SKM-1 (cell line): ENCODE data around the gene TSPOAP1.
A peak's percentile ranks its signal among the peaks of the same experiment; 100 is the strongest.

Experiments
- DNase-seq: peaks from one replicate; lab custom pipeline; 2025; ENCODE audit not compliant: unreplicated experiment; lab: John Stamatoyannopoulos, UW

Gene TSPOAP1

DNA sequence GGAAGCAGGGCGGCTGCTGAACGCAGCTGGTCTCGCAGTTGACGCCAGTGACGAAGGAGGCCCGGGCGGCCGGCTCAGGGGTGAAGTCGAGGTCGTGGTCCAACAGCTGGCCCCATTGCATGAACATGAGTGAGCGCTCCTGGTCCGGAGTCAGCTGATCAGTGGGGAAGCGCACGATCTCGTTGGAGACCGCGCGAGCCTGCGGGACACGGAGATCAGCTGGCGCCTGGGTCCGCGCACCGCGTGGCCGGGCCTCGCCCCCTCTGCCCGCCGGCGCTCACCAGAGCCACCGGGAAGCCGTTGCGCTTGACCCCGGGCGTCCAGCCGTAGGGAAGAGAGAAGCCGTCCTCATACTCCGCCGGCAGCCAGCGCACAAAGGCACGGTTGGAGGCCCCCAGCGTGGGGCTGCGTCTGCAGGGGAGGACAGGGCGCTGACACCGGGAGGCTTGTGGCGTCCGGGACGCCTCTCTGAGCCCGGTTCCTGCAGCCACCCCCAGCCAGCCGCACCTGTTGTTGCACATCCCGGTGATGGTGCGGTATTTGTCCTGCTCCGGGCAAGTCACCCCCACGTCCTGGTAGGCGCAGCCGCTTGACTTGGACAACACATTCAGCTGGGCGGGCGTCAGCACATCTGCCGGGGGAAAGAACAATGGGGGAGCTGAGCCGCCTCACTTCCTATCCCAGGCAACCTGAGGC lies 49.4 kb downstream of the TSPOAP1 start:
- DNase-seq: peak; percentile 48

DNA sequence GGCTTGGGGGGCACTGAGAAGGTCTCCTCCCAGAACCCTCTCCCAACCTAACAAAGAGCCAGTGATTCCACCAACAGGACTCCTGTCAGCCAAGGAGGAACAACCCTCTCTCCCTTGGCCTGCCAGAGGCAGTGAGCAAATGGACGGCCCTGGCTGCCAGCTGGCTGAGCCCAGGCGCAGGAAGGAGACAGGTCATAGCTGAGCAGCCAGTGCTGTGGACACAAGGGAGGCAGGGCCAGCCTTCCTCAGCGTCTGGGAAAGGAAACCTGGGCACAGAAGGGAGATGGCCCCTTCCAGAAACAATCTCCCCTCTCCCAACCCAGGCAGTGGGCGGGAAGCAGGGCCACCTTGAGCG lies 50.0 kb downstream of the TSPOAP1 start:
- DNase-seq: no peak

DNA sequence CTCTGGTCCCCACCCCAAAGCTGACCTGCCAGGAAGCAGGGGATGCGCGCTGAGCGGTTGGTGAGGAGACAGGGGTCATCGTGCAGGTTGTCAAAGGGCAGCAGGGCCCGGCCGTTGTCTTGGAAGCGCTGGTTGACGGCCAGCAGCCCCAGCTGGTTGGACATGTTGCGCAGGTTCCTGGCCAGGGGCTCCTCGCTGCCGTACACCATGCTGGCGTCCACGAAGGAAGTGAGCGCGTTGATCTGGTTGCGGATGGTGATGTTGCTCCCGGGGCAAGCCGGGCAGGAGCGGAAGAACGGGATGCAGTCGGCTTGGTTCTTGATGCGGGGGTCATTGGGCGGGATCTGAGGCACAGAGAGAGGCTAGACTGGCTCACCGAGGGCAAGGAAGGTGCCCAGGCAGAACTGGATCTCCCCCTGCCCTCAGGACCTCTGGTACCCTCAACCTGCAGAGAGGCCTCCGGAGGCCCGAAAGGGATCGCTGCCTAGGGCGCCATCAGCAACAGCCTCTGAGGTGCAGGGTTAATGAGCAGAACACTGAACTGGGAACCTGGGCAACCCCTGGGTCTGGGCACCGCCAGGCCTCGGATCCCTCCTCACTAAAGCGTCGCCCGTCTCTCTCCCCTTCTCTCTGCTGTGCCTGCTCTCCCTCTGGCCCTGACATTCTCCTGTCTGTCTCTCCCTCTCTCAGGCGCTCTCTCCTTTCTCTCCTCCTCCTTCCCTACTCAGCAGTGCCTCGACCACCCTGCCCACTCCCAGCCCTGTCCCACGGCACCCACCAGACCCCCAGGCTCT lies 50.6 kb downstream of the TSPOAP1 start:
- no peak for DNase-seq

DNA sequence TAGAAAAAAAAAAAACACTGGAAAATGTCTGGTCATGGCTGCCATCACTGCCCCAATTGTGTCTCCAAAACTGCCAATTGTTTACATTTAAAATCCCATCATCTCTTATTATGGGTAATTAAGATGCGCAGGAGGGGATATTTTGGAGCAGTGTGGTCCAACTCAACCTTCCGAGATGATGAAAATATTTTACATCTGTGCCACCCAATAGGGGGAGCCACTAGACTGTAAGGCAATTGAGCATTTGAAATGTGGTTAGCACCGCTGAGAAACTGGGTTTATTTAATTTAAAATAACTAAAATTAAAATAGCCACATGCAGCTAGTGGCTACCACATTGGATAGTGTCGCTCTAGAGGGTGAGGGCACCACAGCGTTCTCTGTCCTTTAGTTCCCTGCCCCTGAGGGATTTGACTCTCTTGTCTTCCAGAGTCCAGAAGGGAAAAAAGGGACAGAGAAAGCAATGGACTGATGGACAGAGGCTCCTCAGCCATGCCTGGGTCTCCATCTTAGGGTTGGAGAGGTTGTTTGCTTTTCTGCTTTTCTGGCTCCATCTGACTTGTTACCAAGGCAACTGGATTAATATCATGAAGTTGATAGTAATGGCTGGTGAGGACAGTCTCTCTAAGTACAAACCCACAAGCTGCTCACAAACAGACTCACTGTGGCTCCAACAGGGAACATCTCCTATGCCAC lies 51.3 kb downstream of the TSPOAP1 start:
- peak; percentile 25 for DNase-seq

DNA sequence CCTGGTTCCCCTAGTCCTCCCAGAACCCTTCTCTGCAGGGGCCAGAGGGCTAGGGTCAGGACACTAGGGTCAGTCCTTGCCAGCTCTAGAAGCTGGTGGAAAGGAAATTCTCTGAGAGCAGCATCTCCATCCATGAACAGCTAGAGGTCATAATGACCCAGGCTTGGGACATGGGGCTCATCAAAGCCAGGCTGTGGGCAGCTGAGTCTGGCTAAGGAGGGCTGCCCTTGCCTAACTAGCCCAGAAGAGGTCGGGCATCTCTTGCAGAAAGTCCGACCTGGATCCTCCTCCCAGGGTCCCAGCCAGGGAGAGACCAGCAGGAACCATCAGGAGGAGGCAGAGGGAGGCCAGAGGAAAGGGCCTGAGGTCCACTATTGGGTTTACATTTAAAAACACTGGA lies 52.2 kb downstream of the TSPOAP1 start:
- DNase-seq: no peak

DNA sequence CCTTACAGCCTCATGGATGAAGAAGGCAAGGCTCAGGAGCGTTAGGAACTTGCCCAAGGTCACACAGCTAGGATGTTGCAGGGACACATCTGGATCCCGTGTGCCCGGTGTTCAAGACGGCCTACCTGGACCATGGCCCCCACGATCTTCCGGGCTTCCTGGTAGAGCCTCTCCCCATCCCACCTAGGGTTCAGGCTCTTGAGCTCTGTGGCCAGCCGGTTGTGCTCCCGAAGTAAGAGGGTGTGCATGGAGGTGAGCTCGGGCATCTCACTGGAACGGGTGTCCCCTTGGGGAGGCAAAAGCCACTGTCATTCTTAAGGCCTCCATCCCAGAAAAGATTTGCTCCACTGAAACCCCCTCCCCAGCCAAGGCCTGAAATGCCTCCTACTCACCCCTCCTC lies 53.2 kb downstream of the TSPOAP1 start:
- no peak for DNase-seq

DNA sequence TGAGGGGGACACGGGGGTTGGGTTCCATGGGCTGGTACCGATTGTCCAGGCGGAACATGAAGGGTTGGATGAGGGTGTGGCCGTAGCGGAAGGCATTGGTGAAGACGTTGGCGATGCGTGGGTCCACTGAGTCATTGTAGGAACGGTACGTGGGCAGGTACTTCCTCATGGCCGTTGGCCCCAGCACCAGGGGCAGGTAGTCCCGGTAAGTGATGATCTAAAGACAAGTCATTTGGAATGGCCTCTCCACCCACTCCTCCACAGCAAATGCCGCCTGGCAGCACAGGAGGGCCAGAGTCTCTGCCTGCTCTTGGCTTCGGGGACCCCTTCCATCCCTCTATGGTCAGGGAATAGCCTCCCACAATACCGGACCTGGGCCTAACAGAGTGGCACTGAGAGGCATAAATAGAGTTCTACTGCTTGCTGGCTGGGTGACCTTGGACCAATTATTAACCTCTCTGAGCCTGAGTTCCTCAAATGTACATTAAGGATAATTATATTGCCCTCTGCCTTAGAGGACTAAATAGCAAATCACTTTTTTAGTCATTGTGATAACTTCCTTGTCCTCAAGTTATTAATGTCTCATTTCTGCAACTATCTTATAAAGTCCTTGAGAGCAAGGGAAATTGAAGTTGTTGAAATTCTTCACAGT lies 55.0 kb downstream of the TSPOAP1 start:
- no peak for DNase-seq

DNA sequence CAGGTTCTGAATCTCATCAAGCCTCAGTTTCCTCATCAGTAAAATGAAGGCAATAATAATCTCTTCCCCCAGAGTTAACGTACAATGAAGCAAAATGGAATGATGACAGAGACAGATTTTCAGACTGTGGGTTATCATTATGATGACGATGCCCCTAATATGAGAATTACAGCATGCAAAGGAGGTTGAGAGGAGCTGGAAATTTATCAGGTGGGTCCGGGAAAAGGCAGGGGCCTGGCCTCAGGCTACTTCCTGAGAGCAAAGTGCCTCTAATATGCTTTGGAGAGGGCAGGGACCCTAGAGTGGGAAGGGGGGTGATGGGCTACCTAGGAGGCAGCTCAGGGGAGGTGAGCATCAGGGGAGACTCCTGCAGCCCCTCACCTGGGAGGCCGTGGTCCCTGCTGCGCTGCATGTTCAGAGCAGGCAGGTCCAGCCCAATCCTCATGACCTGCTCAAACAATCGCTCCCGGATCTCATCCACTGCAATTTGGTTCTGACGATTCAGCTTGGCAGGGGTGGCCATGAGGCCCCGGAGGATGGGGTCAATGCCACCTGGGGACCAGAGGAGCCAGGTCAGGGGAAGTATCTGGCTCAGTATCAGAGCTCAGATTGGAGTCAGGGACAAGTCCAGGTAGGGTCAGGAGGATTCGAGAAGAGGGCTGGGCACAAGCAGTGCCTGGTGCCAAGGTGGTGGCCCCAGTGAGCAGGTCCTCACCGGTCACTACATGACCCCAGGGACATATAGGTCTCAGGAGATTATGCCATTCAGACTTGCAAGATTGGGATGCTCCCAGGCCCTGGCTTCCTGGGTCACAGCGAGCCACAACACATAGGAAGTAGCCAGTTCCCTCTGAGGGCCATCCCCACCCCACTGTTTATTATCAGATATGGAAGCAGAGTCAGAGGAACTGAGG lies 56.0 kb downstream of the TSPOAP1 start:
- no peak for DNase-seq

DNA sequence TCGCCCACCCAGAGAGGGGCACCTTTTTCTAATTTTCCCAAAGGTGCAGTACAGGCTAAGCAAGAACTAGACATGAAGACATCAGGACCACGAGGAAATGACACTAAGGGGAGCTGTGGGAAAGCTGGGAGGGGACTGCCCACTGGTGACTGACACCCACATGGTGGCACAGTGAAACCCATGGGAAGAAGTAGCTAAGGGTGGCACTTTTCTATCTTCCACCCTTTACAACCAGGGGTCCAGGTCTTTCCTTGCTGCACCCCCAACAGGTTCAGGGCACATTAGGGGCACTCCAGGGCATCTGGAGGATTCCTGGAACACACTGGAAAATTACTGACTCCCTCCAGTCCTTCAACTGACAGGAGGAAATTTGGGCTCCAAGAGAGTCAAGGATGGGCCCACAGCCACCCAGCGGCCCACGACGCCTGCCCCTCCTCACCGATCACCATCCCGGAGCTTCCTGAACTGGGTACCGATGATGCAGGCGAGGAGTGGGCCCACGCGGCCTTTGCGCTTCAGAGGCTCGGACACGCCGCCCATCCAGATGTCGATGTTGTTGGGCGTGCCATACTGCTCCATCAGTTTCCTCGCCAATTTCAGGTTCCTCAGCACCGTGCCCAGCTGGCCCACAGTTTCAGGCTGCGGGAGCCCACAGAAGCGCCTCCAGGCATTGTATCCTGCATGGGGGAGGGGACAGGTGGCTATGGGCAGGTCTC lies 57.2 kb downstream of the TSPOAP1 start:
- DNase-seq: no peak

DNA sequence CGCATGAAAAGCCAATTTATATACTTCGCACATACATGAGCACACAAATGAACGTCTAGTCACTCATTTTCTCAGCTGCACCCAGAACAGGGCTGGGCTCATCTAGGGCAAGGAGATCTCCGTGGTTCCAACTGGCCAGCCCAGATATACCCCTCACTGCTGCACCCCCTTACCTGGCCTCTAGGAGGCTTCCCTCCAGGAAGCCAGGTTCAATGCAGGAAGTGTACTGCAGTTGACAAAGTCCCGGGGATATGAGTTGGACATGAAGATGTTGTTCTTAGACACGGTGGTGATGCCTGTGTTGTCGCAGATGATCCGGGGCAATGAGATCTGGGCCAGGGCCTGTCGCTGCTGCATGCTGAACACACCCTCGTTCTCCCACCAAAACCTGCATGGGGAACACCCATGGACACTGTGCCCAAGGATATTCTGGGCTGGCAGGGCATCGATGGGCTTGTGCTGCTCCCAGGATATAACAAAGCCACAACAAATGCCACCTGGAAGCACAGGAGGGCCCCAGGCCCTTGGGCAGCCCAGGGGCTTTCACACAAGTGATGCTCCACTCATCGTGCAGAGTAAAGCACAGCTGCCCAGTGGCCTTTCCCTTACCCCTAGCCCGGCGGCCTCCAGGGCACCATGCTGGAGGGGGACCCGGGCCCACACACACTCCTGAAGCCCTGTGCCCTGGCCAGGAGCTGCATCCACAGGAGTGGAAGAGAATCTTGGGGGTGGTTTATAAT lies 57.9 kb downstream of the TSPOAP1 start:
- DNase-seq: no peak

DNA sequence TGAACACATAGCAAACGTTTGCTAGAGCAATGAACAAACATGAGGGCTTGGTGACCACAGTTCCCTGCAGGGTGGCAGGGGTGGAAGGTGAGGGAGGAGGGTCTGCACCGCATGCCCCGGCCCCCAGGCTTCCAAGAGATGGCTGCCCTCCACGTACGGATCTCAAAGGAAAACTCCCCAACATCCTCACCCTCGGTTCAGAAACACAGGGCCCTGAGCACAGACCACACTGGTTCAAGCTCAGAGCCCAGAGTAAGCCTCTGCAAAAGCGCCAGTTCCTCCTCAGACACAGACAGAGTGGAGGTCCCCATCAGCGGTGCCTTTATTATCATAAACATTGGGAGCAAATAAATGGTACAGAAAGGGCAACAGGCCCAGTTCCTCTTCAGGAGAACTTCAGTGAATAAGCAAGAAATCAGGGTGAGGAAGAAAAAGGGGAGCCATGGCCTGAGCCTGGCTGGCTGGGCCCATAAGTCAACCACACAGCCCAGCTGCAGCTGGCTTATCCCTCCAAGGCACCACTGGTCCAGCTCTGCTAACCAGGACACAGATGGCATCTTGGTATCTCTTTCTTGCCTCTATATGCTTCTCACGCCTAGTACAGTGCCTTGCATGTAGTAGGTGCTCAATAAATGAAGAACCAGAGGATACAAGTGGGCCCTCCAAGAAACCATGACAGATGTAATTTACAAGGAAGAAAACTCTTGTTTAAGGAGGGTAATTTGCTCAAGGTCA lies 58.9 kb downstream of the TSPOAP1 start:
- no peak for DNase-seq

DNA sequence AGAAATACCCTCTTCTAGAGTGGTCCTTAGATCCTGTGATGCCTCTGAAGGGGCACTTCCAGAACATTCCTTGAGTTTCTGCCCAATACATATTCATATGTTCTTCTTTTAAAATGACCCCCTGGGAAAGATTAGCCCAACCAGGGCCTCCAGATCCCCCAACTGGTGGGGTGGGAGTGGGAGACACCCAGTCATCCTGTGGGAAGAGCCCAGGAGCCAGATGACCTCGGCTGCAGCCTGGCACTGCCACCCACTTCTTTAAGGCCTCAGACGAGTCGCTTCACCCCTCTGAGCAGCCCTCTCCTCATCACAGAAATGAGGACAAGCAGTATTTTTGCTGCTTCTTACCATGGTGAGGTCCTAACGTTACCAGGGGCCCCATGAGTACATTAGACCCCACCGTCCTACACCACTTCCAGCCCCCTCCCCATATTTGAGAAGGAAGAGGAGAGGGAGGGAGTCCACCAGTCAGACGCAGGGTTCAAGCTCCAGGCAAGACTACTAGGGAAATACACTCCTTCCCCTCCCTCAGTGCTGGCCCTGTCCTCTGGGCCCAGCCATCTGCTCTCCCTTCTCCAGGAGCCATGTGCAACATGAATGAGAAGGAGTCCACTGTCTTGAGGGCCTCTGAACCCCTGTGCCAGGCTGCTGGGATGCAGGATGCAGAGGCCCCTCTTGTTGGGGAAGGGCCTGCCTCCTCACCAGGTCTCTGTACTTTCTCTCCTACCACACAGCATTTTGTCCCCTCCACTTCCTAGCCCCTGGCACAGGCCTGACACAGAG lies 59.6 kb downstream of the TSPOAP1 start:
- DNase-seq: no peak

DNA sequence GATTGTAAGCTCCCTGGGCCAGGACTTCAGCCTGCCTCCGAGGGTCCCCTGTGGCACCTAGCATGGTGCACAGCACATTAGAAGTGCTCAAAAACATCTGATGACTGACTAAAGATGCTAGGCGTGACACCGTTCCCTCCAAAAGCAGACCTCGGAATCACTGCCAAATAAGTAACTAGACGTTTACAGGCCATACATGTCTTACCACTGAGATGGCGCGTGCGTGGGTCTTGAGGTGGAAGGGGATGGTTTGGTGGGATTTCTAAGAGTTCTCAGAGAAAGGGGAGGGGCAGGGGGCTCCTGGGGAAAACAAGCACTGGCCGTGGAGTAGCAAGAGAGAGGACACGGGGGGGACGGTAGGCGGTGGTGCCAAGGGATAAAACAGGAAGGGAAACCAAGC lies 60.3 kb downstream of the TSPOAP1 start:
- no peak for DNase-seq

DNA sequence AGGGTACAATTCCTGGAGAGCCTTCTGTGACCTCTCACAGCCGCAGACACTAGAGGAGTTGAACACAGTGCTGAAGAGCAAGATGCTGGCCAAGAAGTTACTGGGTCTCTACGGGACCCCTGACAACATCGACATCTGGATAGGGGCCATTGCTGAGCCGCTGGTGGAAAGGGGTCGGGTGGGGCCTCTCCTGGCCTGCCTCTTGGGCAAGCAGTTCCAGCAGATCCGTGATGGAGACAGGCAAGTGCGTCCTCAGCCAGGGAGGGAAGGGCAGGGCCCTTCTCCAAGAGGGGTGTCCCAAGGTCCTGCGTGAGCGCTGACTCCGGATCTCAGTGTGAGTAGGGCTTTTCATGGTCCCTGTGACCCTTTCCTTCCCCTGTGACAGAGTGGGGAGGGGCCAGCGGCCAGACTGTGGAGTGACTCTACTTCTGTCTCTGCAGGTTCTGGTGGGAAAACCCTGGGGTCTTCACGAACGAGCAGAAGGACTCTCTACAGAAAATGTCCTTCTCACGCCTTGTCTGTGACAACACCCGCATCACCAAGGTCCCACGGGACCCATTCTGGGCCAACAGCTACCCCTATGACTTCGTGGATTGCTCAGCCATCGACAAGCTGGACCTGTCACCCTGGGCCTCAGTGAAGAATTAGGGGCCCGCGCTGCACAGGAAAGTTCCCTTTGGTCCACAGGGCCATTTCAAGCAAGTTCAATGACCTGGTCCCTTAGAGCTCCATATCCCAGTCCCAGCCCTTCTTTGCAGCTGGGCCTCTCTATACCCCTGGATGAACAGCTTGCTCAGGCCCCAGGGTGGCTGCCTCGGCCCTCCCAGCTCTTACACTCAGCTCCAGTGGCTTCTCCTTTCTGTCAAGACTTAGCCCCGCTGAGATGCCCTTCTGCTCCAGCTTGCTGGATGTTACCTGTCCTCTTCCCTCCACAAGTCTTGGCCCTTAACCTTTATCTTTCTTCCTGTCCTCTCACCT lies 61.0 kb downstream of the TSPOAP1 start:
- no peak for DNase-seq

DNA sequence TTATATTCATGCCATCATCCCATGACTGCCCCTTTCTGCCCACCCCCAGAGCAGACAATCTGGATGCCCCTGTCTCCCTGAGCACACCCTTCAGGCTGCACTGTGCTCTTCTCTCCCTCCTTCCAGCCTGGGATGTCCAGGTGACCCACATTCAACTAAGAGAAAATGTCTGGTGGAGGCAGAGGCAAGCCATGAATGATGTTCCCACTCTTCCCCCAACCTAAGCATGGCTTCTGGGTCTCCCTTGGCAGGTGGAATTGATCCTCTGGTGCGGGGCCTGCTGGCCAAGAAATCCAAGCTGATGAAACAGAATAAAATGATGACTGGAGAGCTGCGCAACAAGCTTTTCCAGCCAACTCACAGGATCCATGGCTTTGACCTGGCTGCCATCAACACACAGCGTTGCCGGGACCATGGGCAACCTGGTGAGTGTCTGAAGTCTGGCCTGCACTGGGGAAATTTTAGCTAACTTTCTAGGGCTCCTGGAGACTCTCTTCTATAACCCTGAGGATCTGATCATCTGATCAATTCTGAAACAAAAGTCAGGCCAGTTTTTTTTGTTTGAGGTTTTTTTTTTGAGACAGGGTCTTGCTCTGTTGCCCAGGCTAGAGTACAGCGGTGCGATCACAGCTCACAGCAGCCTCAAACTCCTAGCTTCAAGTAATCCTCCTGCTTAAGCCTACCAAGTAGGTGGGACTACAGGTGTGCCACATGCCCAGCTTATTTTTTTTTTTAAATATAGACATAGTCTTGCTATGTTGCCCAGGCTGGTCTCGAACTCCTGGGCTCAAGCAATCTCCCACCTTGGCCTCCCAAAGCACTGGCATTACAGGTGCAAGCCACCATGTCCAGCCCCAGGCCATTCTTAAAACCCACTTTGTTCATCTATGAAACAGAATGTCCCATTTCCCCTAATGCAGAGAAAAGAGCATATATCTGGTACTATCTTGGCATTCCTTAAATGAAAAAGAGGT lies 62.4 kb downstream of the TSPOAP1 start:
- no peak for DNase-seq
